Skin epidermis (tissue), 12 donors: Measurements from ENCODE around the gene TUG1.

Source experiments
- H3K27ac ChIP-seq, 21 experiments: fragments of 200-600 bp; sonication (generic) in 11 of 21; one replicate each; pipeline ENCODE4 v1.5.0; 2020; ENCODE audit warnings: mild to moderate bottlenecking in 3 of 21, inconsistent platforms in 2 of 21, moderate library complexity in 2 of 21
- H3K4me3 ChIP-seq, 7 experiments: fragments of 200-600 bp; sonication (generic) in 2 of 7; one replicate each; pipeline ENCODE4 v1.5.0; 2020; ENCODE audit warnings: inconsistent platforms in 2 of 7, mild to moderate bottlenecking in 2 of 7, moderate library complexity in 1 of 7

TUG1 gene

DNA sequence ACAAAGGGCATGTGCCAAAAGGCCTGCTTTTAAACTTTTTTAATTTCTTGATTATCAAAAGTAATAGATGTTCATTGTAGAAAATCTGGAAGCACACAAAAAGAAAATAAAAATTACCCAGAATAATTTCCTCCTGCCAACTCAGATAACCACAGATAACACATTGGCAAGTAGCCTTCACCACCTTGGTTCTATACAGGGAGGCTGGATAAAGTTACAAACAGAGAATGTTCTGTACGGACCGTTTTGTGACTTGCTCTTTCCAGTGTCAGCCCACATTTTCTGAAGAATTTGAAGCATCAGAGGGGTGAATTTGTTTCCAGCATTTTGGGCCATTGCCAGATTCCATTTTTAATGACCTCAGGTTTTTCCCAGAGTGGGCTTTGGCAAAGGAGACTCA lies 23.5 kb downstream of the TUG1 start:
- Histone ChIP-seq H3K4me3 (no peak overlapping the region), H3K27ac (no peak overlapping the region)

DNA sequence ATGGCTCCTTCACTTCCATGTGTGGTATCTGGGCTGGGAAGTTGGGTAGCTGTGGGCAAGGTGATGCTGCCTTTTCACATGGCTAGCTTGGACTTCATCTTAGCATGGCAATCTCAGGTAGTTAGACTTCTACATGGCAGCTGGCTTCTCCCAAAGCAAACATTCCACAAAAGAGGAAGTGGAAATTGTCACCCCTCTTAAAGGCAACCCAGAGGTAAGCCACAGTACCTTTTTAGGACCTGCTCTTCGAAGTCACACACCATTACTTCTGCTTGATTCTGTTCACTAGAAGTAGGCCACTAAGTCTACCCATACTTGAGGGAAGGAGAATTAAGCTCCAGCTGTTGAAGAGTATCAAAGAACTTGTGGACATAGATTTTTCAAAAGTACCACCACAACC lies 25.9 kb downstream of the TUG1 start:
- H3K4me3 ChIP-seq, result no peak overlapping the region
- no peak overlapping the region for H3K27ac ChIP-seq

DNA sequence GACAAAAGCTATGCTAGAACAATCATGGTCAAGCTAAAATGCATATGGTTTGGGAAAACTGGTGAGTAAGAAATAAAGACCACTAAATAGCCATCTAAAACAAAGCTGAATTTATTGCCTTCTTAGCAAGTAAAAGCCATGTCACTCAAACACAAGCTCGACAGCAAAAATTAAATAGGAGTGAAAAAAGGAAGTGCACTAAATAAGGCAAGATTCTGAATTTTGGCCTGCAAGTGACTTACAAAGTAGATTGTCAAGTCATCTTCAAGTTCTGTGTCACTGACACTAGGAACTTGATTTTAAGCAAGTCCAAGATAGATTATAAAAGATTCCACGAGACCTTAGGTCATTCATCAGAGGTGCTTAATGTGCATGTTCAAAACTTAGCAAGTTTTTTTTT lies 27.4 kb downstream of the TUG1 start:
- H3K4me3 ChIP-seq, result no peak overlapping the region
- H3K27ac ChIP-seq, result no peak overlapping the region

DNA sequence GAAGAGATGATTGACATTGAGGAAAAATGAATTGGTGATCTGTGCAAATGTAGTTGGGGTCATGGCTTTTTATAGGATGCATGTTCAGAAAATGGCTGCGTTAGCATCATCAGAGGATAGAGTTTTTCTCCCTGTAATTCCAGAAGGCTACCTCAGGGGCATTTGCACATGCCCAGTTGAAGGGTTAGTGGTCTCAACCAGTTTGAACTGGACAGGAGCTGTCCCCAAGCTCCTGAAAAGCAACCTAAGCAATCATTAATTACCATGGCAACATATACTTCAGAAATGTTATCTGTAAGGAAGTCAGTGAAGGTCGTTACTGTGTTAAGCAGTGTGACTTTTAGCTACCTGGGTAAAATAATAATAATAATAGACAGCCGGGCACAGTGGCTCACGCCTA lies 29.3 kb downstream of the TUG1 start:
- no peak overlapping the region for H3K4me3 ChIP-seq

DNA sequence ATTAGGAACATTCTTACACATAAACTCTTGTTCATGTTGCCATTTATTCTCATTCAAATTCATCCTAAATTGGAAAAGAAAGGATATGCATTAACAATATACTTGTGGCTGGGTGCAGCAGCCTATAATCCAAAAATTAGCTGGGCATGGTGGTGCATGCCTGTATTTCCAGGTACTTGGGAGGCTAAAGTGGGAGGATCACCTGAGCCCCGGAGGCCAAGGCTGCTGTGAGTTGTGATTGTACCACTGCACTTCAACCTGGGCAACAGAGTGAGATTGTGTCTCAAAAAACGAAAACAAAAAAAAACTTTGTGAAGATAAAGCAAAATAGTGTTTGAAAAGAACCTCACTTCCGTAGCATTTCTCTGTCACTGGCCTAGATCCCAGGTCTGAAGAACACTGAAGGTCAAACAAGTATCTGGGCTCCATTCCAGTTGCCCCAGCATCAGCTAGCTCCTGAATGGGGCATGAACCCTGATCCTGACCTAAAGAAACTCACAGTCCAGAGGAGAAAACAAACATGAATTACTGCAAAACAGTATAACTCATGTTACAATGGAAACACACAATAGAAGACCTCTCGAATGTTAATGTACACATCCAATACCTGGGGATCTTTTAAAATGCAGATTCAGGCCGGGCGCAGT lies 32.2 kb downstream of the TUG1 start:
- Histone ChIP-seq H3K27ac (no peak overlapping the region), H3K4me3 (no peak overlapping the region)

More for the DNA sequence above, 29.3 kb downstream of the TUG1 start:
- H3K27ac ChIP-seq, result no peak overlapping the region

DNA sequence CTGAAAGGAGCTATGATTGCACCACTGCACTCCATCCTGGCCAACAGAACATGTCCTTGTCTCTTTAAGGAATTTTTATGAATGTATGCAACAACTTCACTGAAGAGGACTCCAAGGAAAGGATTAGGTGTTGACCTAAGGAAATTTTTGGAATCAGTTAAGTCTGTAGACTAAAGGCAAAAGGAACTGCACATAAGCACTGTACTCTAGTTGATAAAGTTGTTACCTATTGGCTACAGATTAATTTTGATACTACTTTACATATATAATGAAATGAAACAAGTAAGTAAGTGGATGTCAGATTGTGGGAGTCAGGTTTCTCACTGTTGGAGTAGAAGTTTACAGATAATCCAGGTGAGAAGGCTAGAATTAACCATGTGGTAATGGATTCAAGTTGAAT lies 36.5 kb downstream of the TUG1 start:
- Histone ChIP-seq H3K27ac (no peak overlapping the region), H3K4me3 (no peak overlapping the region)

DNA sequence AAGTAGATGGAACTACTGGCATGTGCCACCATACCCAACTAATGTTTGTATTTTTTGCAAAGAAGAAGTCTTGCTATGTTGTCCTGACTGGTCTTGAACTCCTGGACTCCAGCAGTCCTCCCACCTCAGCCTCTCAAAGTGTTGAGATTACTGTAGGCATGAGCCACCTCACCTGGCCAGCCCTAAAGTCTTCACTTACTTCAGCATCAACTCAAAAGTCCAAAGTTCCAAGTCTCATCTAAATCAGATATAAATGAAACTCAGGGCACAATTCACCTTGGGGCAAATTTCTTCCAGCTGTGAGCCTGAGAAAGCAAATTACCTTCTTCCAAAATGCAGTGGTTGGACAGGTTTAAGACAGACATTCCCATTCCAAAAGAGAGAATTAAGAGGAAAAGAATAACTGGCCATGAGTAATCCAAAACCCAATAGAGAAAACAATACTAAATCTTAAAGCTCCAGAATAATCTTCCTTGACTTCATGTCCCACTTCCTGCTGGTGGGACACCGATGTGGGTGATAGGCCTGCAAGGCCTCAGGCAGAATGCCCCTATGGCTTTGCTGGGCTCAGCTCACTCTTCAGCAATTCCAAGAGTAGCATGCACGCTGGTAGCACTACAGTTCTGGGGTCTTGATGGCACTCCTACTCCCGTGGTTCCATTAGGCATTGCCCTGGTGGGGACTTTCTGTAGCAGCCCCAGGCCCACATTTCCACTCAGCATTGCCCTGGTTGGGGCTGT lies 50.3 kb downstream of the TUG1 start:
- H3K4me3 ChIP-seq, result no peak overlapping the region
- H3K27ac ChIP-seq, result no peak overlapping the region

DNA sequence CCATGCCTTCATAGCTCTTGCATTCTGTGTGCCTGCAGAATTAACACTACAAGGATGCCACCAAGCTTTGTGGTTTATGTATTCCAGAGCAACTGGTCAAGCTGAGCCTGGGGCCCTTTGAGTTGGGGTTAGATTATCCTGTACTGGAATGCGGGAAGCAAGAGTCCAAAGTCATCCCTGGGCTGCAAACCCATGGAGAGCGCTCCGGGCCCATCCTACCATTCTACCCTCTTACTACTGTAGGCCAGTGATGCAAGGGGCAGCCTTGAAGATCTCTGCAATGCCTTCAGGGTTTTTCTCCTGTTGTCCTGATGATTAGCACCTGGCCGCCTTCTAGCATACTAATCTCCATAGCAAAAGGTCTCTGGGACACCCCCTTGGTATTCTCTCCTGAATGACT lies 51.3 kb downstream of the TUG1 start:
- no peak overlapping the region for H3K4me3 ChIP-seq

DNA sequence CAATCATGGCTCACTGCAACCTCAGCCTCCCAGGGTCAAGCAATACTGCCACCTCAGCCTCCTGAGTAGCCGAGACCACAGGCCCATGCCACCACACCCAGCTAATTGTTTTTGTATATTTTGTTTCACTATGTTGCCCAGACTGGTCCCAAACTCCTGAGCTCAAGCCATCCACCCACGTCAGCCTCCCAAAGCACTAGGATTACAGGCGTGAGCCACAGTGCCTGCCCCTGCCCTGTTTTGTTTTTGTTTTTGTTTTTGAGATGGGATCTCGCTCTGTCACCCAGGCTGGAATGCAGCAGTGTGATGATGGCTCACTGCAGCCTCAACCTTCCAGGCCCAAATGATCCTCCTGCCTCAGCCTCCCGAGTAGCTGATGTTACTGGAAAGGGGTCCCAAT lies 53.5 kb downstream of the TUG1 start:
- Histone ChIP-seq H3K4me3 (no peak overlapping the region), H3K27ac (no peak overlapping the region)

More for the DNA sequence above, 51.3 kb downstream of the TUG1 start:
- H3K27ac ChIP-seq, result no peak overlapping the region
